ENCODE results near the gene LCE2C. TPM values are rescaled to one million over a fixed set of nuclear protein-coding genes. Genes with fewer than 3 reads are reported as not detected.

Gene LCE2C
- not detected in 2 replicates for total RNA-seq

GRCh38 chr1:152674983-152675382 is at the start of gene LCE2C:
Gene LCE2C, plus strand, starts transcription at chr1:152675279. Its CDS starts 737 bp downstream, at chr1:152676016.

GRCh38 chr1:152663098-152663497 is 12.0 kb upstream of the LCE2C start, which contains the start of gene LCE2D:
Gene LCE2D, plus strand, starts transcription at chr1:152663380. Its CDS starts 726 bp downstream, at chr1:152664106.

GRCh38 chr1:152685823-152686222 is 10.7 kb downstream of the LCE2C start, which contains the start of gene LCE2B:
Gene LCE2B, plus strand, starts transcription at chr1:152686123. Its CDS starts 721 bp downstream, at chr1:152686844.

GRCh38 chr1:152697701-152698600 is 22.9 kb downstream of the LCE2C start, which contains the start of gene LCE2A:
Gene LCE2A, plus strand, starts transcription at chr1:152698345. Its CDS starts 557 bp downstream, at chr1:152698902.

GRCh38 chr1:152707860-152708259 is 32.8 kb downstream of the LCE2C start, which contains the start of gene LCE4A:
Gene LCE4A, plus strand, starts transcription at chr1:152708160. Its CDS starts 916 bp downstream, at chr1:152709076.

Other genes with a start within 250 kb of the LCE2C start
- not detected in 2 replicates for gene LCE5A, start 164.5 kb upstream of the LCE2C start, total RNA-seq
- gene CRCT1, start 160.8 kb upstream of the LCE2C start, total RNA-seq = not detected in 2 replicates
- gene LCE3E, start 108.5 kb upstream of the LCE2C start, total RNA-seq = not detected in 2 replicates
- gene LCE3D, start 94.8 kb upstream of the LCE2C start, total RNA-seq = not detected in 2 replicates
- not detected in 2 replicates for gene LCE3C, start 75.0 kb upstream of the LCE2C start, total RNA-seq
- gene LCE3B, start 61.5 kb upstream of the LCE2C start, total RNA-seq = not detected in 2 replicates
- not detected in 2 replicates for gene LCE3A, start 52.2 kb upstream of the LCE2C start, total RNA-seq
- gene LCE2D, start 11.9 kb upstream of the LCE2C start, total RNA-seq = not detected in 2 replicates
- gene LCE2B, start 10.8 kb downstream of the LCE2C start, total RNA-seq = not detected in 2 replicates
- not detected in 2 replicates for gene LCE2A, start 23.1 kb downstream of the LCE2C start, total RNA-seq
- not detected in 2 replicates for gene LCE4A, start 32.9 kb downstream of the LCE2C start, total RNA-seq
- not detected in 2 replicates for gene KPRP, start 82.7 kb downstream of the LCE2C start, total RNA-seq
- not detected in 2 replicates for gene LCE1F, start 99.9 kb downstream of the LCE2C start, total RNA-seq
- not detected in 2 replicates for gene LCE1E, start 111.0 kb downstream of the LCE2C start, total RNA-seq
- not detected in 2 replicates for gene LCE1D, start 121.4 kb downstream of the LCE2C start, total RNA-seq
- not detected in 2 replicates for gene LCE1C, start 131.4 kb downstream of the LCE2C start, total RNA-seq
- not detected in 2 replicates for gene LCE1B, start 136.7 kb downstream of the LCE2C start, total RNA-seq
- not detected in 2 replicates for gene LCE1A, start 152.2 kb downstream of the LCE2C start, total RNA-seq
- gene LCE6A, start 167.6 kb downstream of the LCE2C start, total RNA-seq = not detected in 2 replicates
- gene LCE7A, start 184.7 kb downstream of the LCE2C start, total RNA-seq = not detected in 2 replicates
- gene SMCP, start 203.0 kb downstream of the LCE2C start, total RNA-seq = not detected in 2 replicates
- not detected in 2 replicates for gene IVL, start 233.3 kb downstream of the LCE2C start, total RNA-seq

Measured in regular cardiac myocyte (primary cell).